Colon (tissue), 2 donors: ENCODE results near the gene PLA2G10.
"Not testable (repeated sequence)": the region's sequence is repeated elsewhere in the genome, so short reads cannot be mapped to it uniquely, and the experiment has no call there.

Experiments used
- FAIRE-seq: peaks from 2 replicates; lab custom pipeline; 2012; peaks lifted over from hg19 to GRCh38; lab: Jason Lieb, UNC
- donor health status: control.
- donor health status: control.

PLA2G10 gene

GRCh38 chr16:14667347-14668266 is 26.5 kb downstream of the PLA2G10 start:
- no peak for FAIRE-seq

- no peak for FAIRE-seq
Observed at GRCh38 chr16:14658063-14658462, 36.0 kb downstream of the PLA2G10 start.

- no peak for FAIRE-seq
Observed at GRCh38 chr16:14652726-14653125, 41.4 kb downstream of the PLA2G10 start.

- no peak for FAIRE-seq
Observed at GRCh38 chr16:14650629-14651028, 43.5 kb downstream of the PLA2G10 start.

GRCh38 chr16:14649816-14650215 is 44.3 kb downstream of the PLA2G10 start:
- no peak for FAIRE-seq

GRCh38 chr16:14641926-14642325 is 52.2 kb downstream of the PLA2G10 start:
- no peak for FAIRE-seq

GRCh38 chr16:14641206-14641605 is 52.9 kb downstream of the PLA2G10 start:
- no peak for FAIRE-seq

GRCh38 chr16:14640538-14640937 is 53.6 kb downstream of the PLA2G10 start:
- no peak for FAIRE-seq

GRCh38 chr16:14636951-14637240 is 57.2 kb downstream of the PLA2G10 start:
- not testable (repeated sequence) for FAIRE-seq

GRCh38 chr16:14636179-14636950 is 57.7 kb downstream of the PLA2G10 start:
- not testable (repeated sequence) for FAIRE-seq

- FAIRE-seq: no peak
Observed at GRCh38 chr16:14635395-14636165, 58.5 kb downstream of the PLA2G10 start.

GRCh38 chr16:14634389-14634725 is 59.8 kb downstream of the PLA2G10 start:
- FAIRE-seq: no peak

- no peak for FAIRE-seq
Observed at GRCh38 chr16:14632693-14633569, 61.2 kb downstream of the PLA2G10 start, which contains the start of gene BFAR. TSS of gene BFAR (plus strand) at chr16:14632951. CDS start at chr16:14644347, 11,396 bp downstream.

- FAIRE-seq: not testable (repeated sequence)
Observed at GRCh38 chr16:14630620-14631330, 63.3 kb downstream of the PLA2G10 start.

- FAIRE-seq: no peak
Observed at GRCh38 chr16:14629919-14630619, 64.0 kb downstream of the PLA2G10 start, which contains the start of gene PARN. TSS of gene PARN (minus strand) at chr16:14630260. CDS start at chr16:14630125, 135 bp downstream.

GRCh38 chr16:14629612-14629918 is 64.5 kb downstream of the PLA2G10 start:
- no peak for FAIRE-seq

- FAIRE-seq: no peak
Observed at GRCh38 chr16:14628806-14629611, 65.1 kb downstream of the PLA2G10 start.

GRCh38 chr16:14627078-14627477 is 67.0 kb downstream of the PLA2G10 start:
- no peak for FAIRE-seq
